ENCODE data around the gene PPP2R2C.

PPP2R2C gene

GRCh38 chr4:6472387-6473263 lies at the start of gene PPP2R2C:
Gene PPP2R2C (minus strand): TSS chr4:6472614. CDS start chr4:6472229, 385 bp downstream.
- no peak for DNase-seq

- DNase-seq: no peak
Measured at GRCh38 chr4:6520978-6521377, 48.6 kb upstream of the PPP2R2C start.

DNA sequence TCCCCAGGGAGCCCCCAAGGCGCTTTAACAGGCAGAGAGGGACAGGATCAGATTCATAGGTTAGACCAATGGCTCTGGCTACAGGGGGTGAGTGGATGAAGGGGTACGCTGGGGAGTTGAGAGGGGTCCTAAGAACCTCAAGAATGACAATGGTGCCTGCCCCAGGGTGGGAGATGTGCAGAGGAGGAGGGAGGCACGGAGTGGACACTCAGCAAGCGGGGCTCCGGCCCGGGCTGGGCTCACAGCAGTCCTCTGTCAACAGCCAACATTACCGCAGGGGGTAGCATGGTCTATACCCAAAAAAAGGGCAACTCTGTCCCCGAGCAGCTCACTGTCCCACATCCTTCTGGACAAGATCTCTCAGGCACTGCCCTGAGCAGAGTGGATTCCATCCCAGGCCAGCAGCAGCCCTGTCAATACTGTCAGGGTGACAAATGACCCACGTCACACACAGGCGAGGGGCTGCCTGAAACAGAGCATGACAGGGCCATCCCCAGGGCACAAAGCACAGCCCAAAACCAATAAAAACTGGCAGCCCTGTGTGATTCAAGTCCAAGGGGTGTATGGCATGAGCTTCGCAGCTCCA lies 47.7 kb upstream of the PPP2R2C start:
- DNase-seq: no peak

GRCh38 chr4:6517171-6517570 lies 44.8 kb upstream of the PPP2R2C start:
- DNase-seq: no peak

GRCh38 chr4:6516762-6517161 lies 44.3 kb upstream of the PPP2R2C start:
- no peak for DNase-seq

DNA sequence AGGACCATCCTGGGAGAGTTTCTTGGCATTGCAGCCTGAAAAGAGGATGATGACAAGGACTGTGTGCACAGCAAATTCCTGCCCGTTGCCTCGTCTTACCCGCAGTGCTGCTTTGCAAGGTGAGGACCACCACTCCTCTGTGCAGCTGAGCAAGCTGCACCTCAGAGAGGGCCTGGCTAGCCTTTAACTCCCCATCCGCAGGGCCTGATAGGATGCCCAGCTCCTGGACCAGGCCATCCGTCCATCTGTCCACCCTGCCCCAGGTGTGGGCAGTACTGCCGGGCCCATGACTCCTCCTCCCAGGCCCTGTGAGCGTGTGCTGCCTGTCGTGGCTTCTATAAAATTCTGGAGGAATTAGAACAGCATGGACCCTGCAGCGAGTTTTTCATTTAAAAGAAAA lies 43.9 kb upstream of the PPP2R2C start:
- DNase-seq: no peak

GRCh38 chr4:6513678-6514077 lies 41.3 kb upstream of the PPP2R2C start:
- DNase-seq: no peak

GRCh38 chr4:6509587-6509986 lies 37.2 kb upstream of the PPP2R2C start:
- DNase-seq: no peak

DNA sequence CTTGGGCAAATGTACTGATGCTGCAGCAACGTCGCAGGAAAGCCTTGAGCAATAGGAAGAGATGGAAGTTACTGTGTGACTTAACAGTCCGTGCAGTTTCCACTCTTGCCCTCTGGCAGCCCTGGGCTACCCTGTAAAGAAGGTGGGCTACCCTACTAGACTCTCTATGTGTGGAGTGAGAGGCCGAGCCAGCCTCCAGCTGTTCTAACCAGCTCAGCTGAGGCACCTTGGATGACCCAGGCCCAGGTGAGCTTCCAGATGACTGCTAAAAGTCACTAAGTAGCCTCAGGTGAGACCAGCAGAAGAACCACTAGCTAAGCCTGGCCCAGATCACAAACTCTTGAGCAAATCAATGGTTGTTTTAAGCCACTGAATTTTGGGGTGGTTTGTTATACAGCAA lies 34.9 kb upstream of the PPP2R2C start:
- DNase-seq: no peak

DNA sequence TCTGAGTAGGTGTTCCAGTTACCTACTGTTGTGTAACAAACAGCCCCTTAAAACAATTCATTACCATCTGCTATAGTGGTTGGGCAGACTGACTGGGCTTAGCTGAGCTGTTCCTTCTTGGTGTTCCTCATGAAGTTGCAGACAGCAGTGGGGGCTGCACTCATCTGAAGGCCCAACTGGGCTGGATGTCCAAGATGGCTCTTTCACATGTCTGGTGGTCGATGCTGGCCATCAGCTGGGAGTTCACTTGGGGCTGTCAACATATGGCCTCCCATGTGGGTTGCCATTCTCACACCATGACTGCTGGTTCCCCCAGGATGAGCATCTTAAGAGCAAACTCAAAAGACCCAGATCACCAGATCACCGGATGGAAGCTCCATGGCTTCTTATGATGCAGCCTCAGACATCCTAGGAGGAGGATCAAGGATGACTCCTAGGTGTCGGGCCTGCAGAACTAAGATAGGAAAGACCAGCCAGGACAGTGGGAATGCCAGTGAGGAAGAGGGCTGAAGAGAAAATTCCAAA lies 34.3 kb upstream of the PPP2R2C start:
- no peak for DNase-seq

DNA sequence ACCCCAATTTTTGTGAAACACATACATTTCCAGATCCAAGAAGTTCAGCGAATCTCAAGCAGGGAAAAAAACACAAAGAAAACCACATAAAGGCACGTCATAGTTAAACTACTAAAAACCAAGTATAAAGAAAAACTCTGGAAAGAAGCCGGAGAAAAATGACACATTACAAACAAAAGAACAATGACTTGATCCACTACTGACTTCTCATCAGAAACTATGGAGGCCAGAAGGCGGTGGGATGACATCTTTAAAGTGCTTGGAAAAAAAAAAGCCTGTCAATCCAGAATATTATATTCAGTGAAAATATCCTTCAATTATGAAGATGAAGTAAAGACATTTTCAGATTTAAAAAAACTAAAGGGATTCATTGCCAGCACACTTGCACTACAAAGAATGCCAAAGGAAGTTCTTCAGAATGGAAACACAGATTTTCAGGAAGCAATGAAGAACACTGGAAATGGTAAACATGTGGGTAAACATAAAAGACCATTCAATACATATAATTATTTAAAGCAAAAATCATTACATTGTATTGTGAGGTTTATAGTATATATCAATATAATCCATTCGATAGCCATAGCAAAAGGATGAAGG lies 32.6 kb upstream of the PPP2R2C start:
- no peak for DNase-seq

- DNase-seq: no peak
Measured at GRCh38 chr4:6502747-6503465, 30.5 kb upstream of the PPP2R2C start.

- DNase-seq: no peak
Measured at GRCh38 chr4:6502147-6502546, 29.7 kb upstream of the PPP2R2C start.

GRCh38 chr4:6501171-6501570 lies 28.8 kb upstream of the PPP2R2C start:
- no peak for DNase-seq

GRCh38 chr4:6500481-6501140 lies 28.2 kb upstream of the PPP2R2C start:
- DNase-seq: no peak

DNA sequence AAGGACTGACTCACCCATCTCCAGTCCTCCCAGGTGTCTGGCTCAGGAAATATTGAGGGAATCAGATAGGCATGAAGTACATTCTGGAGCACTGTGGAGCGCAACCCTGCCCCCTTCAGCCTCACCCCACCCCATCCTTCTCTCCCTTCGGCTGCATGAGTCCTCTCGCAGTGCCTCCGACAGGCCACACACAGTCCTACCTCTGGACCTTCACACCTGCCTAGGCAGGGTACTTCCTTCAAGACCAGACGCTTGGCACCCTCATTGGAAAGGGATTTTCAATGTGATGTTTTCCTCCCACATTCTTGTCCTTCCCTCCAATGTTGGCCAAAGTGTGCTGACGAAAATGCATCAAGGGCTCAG lies 26.8 kb upstream of the PPP2R2C start:
- no peak for DNase-seq

DNA sequence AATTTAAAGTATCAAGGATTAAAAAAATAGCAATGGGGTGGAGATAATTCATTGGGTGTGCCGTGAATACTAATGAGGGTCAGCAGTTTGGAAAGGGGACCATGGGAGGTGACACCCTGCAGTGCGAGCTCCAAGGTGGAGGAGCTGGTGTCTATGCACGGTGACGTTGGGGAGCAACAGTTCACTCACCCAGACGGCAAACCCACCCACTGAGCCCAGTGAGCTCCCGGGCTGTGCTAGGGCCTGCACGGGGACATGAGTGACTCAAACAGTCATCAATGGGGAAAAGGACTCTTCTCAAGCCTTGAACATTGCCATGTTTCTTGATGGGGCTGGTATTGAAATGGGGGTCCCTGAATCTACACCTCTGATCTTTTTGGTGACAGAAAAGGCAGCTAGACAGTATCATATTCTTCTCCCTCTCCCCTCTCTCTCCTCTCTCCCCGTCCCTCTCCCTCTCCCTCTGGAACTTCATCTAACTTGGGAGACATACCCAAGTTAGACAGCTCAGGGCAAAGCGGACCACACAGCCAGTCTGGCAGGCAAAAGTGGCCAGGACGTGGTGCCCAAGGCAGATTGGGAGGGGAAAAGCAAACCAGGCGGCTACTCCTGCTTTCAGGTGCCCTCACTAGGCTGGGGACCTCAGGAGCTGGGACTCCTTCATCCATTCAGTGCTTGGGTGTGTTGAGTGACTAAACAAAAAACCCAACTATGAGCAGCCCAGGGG lies 26.3 kb upstream of the PPP2R2C start:
- no peak for DNase-seq

GRCh38 chr4:6497796-6498195 lies 25.4 kb upstream of the PPP2R2C start:
- DNase-seq: no peak

GRCh38 chr4:6495736-6496135 lies 23.3 kb upstream of the PPP2R2C start:
- DNase-seq: no peak

DNA sequence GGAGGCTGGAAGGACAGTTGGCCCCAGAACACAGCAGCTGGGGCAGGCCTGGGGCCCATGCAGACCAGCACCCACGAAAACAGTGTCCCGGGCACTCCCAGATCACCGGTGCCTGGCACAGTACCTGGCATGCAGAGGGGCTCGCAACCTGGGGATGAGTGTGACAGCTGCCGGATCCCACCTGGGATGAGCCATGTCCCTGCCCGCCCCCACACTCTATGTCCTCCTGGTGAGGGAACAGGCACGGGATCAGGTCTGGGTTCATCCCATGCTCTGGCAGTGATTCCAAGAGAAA lies 22.8 kb upstream of the PPP2R2C start:
- DNase-seq: no peak

DNA sequence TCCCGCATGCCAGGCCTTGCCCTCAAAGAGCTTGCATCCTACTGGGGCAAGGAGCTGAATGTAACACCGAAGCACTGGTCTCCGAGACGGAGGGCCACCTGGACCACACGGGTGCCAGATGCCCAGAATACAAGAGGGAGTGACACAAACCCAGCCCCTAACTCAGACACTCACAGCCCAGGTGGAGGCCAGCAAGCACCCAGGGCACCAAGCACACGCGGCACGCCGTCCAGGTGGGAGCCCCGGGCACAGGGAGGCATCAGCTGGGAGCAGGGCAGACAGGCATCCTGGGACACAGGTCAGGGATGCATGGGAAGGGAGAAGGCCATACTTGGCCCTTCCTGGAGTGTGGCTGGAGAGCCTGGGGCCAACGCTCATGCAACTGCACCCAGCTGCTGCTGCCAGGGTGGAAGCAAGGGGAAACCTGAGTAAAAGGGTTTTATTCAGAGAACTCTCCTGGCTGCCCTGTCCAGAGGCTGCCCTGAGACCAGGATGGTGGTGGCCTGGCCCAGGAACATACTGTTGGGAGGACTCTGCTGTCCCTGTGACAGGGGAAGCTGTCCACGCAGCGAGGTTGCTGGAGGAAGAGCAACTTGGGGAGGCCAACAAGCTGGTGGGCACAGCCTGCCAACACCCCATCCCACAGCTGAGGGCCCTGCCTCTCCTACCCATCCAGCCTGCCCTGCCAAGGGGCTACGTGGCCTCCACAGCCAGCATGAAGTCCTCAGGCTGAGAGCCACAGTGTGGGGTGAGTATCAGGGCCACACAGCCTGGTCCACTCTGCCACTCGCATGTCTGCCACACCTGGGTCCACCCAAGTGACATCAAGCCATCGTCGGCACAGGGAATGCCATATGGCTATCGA lies 22.2 kb upstream of the PPP2R2C start:
- no peak for DNase-seq

All from activated CD4-positive, alpha-beta T cell treated with anti-CD3 and anti-CD28 coated beads, Interleukin-2, amount 50 U/mL, for 1 hour (primary cell).